WTC11 (cell line): ENCODE measurements around the gene RGS5. TPM values are rescaled to one million over a fixed set of nuclear protein-coding genes. Genes with fewer than 3 reads are reported as not detected.

ENCODE experiments used
- ATAC-seq: fragments of 200-7000 bp; cut with Tn5 transposase; 2 replicates; pipeline ENCODE4 v1.10.0; 2021; ENCODE audit warnings: mild to moderate bottlenecking, moderate library complexity
- CTCF ChIA-PET: fragments of 300-600 bp; sonication (Branson Sonifier 250); formaldehyde crosslinking; loops from one replicate; lab custom pipeline; 2021; ENCODE audit warnings: antibody characterized with exemption; lab: Charles Lee
- POLR2A ChIA-PET: fragments of 350-600 bp; sonication (Branson Sonifier 250); formaldehyde crosslinking; loops from one replicate; lab custom pipeline; 2021; ENCODE audit warnings: antibody characterized with exemption; lab: Charles Lee
- DNase-seq: peaks from one replicate; pipeline ENCODE4 v3.0.0; 2021; ENCODE audit warnings: low spot score
- H3K27ac Mint-ChIP-seq: 2 replicates; pipeline ENCODE4 v1.8.0; 2021; ENCODE audit warnings: mixed read lengths
- H3K27me3 Mint-ChIP-seq: 2 replicates; pipeline ENCODE4 v1.8.0; 2021; ENCODE audit warnings: low read depth, mild to moderate bottlenecking, moderate library complexity, mixed read lengths
- H3K36me3 Mint-ChIP-seq: 2 replicates; pipeline ENCODE4 v1.8.0; 2021; ENCODE audit warnings: mixed read lengths
- H3K4me1 Mint-ChIP-seq: 2 replicates; pipeline ENCODE4 v1.8.0; 2022; ENCODE audit warnings: mixed read lengths
- H3K4me3 Mint-ChIP-seq: 2 replicates; pipeline ENCODE4 v1.8.0; 2021; ENCODE audit warnings: mild to moderate bottlenecking, moderate library complexity, mixed read lengths
- H3K9me3 Mint-ChIP-seq: 2 replicates; pipeline ENCODE4 v1.8.0; 2021; ENCODE audit warnings: mixed read lengths
- ATF3 ChIP-seq: sonication (generic); formaldehyde crosslinking; conservative IDR thresholded peaks from 2 replicates; pipeline ENCODE4 v1.8.1; 2022; ENCODE audit warnings: mild to moderate bottlenecking, missing genetic modification reagents
- CBFB ChIP-seq: sonication (generic); formaldehyde crosslinking; IDR thresholded peaks from 2 replicates; pipeline ENCODE4 v1.8.1; 2022; ENCODE audit warnings: mild to moderate bottlenecking, low read depth, missing genetic modification reagents
- CDX4 ChIP-seq: fragments of 250-450 bp; sonication (Bioruptor Pico); IDR thresholded peaks from 2 replicates; pipeline ENCODE4 v1.9.0; 2021; ENCODE audit warnings: moderate library complexity, mild to moderate bottlenecking, inconsistent platforms, borderline replicate concordance
- ERG ChIP-seq: fragments of 250-450 bp; sonication (Bioruptor Pico); IDR thresholded peaks from 2 replicates; pipeline ENCODE4 v1.8.0; 2021; ENCODE audit warnings: mild to moderate bottlenecking
- ESRRA ChIP-seq: sonication (generic); formaldehyde crosslinking; IDR thresholded peaks from 2 replicates; pipeline ENCODE4 v1.8.1; 2022; ENCODE audit warnings: mild to moderate bottlenecking, missing genetic modification reagents, borderline replicate concordance
- FOXK1 ChIP-seq: sonication (generic); formaldehyde crosslinking; IDR thresholded peaks from 2 replicates; pipeline ENCODE4 v1.8.0; 2022; ENCODE audit warnings: mild to moderate bottlenecking, moderate library complexity, missing genetic modification reagents
- GRHL2 ChIP-seq: fragments of 250-450 bp; sonication (Bioruptor Pico); IDR thresholded peaks from 2 replicates; pipeline ENCODE4 v1.8.0; 2022; ENCODE audit warnings: mild to moderate bottlenecking, moderate library complexity; ENCODE audit not compliant: insufficient replicate concordance, severe bottlenecking
- IRF1 ChIP-seq: sonication (generic); formaldehyde crosslinking; IDR thresholded peaks from 2 replicates; pipeline ENCODE4 v1.8.0; 2023; ENCODE audit warnings: missing genetic modification reagents
- MAX ChIP-seq: sonication (generic); formaldehyde crosslinking; IDR thresholded peaks from 2 replicates; pipeline ENCODE4 v1.8.0; 2022; ENCODE audit warnings: mild to moderate bottlenecking, missing genetic modification reagents
- MLX ChIP-seq: sonication (generic); formaldehyde crosslinking; IDR thresholded peaks from 2 replicates; pipeline ENCODE4 v1.8.1; 2023; ENCODE audit warnings: mild to moderate bottlenecking, missing genetic modification reagents, moderate library complexity
- MXD4 ChIP-seq: fragments of 250-450 bp; sonication (Bioruptor Pico); IDR thresholded peaks from 2 replicates; pipeline ENCODE4 v1.8.0; 2021; ENCODE audit warnings: mild to moderate bottlenecking, moderate library complexity, borderline replicate concordance
- NFE2L1 ChIP-seq: sonication (generic); formaldehyde crosslinking; IDR thresholded peaks from 2 replicates; pipeline ENCODE4 v1.8.1; 2023; ENCODE audit warnings: missing genetic modification reagents
- PRDM15 ChIP-seq: sonication (generic); formaldehyde crosslinking; IDR thresholded peaks from 2 replicates; pipeline ENCODE4 v1.8.0; 2022; ENCODE audit warnings: missing genetic modification reagents
- SMAD3 ChIP-seq: sonication (generic); formaldehyde crosslinking; IDR thresholded peaks from 2 replicates; pipeline ENCODE4 v1.8.0; 2022; ENCODE audit warnings: missing genetic modification reagents, mild to moderate bottlenecking, borderline replicate concordance
- SOX15 ChIP-seq: fragments of 250-450 bp; sonication (Bioruptor Pico); IDR thresholded peaks from 2 replicates; pipeline ENCODE4 v1.9.0; 2021; ENCODE audit warnings: mild to moderate bottlenecking
- TP53 ChIP-seq: sonication (generic); formaldehyde crosslinking; IDR thresholded peaks from 2 replicates; pipeline ENCODE4 v1.8.1; 2023; ENCODE audit warnings: mild to moderate bottlenecking, missing genetic modification reagents
- ZBTB21 ChIP-seq: sonication (generic); formaldehyde crosslinking; IDR thresholded peaks from 2 replicates; pipeline ENCODE4 v1.8.1; 2023; ENCODE audit warnings: mild to moderate bottlenecking, missing genetic modification reagents, borderline replicate concordance
- ZNF219 ChIP-seq: sonication (generic); formaldehyde crosslinking; IDR thresholded peaks from 2 replicates; pipeline ENCODE4 v1.8.0; 2023; ENCODE audit warnings: missing genetic modification reagents, mild to moderate bottlenecking, borderline replicate concordance
- ZNF317 ChIP-seq: sonication (generic); formaldehyde crosslinking; IDR thresholded peaks from 2 replicates; pipeline ENCODE4 v1.8.1; 2023; ENCODE audit warnings: low read depth, mild to moderate bottlenecking, moderate library complexity, missing genetic modification reagents, borderline replicate concordance
- ZNF396 ChIP-seq: fragments of 250-450 bp; sonication (Bioruptor Pico); IDR thresholded peaks from 2 replicates; pipeline ENCODE4 v1.8.0; 2021; ENCODE audit warnings: mild to moderate bottlenecking, moderate library complexity, borderline replicate concordance
- ZNF425 ChIP-seq: fragments of 250-450 bp; sonication (Bioruptor Pico); conservative IDR thresholded peaks from 2 replicates; pipeline ENCODE4 v1.9.0; 2021; ENCODE audit warnings: mild to moderate bottlenecking
- ZNF671 ChIP-seq: fragments of 250-450 bp; sonication (Bioruptor Pico); IDR thresholded peaks from 2 replicates; pipeline ENCODE4 v1.8.0; 2021; ENCODE audit warnings: mild to moderate bottlenecking
- total RNA-seq: library from RNA; stranded (reverse); gene quantifications from 3 replicates; pipeline ENCODE4 v1.2.3, GENCODE V29; 2021

Gene RGS5
- total RNA-seq, 1 experiment from 2014 or later: 23.6 TPM

GRCh38 chr1:163186862-163187261 is 15.9 kb downstream of the RGS5 start:
- no peak for ATAC-seq
- H3K4me3 Mint-ChIP-seq: no peak overlapping the region
- no peaks in the 10 kb centered on the region for H3K27me3 Mint-ChIP-seq
- no peaks in the 10 kb centered on the region for H3K9me3 Mint-ChIP-seq
- no peaks in the 10 kb centered on the region for H3K4me1 Mint-ChIP-seq
- CTCF ChIA-PET: no interaction called here
- POLR2A ChIA-PET: no interaction called here
- TF ChIP-seq ZNF671 (CRISPR knock-in tag) (no peak), MAX (no peak), GRHL2 (no peak), FOXK1 (CRISPR knock-in tag) (no peak), CDX4 (no peak), CBFB (no peak), ATF3 (no peak), ZNF317 (CRISPR knock-in tag) (no peak), TP53 (CRISPR knock-in tag) (no peak), PRDM15 (CRISPR knock-in tag) (no peak), ZNF425 (CRISPR knock-in tag) (no peak), SOX15 (CRISPR knock-in tag) (no peak), MXD4 (CRISPR knock-in tag) (no peak), ESRRA (no peak)
- DNase-seq: no peak
- H3K27ac Mint-ChIP-seq: no peak overlapping the region
- H3K36me3 Mint-ChIP-seq: no peaks in the 10 kb centered on the region

GRCh38 chr1:163182330-163182949 is 20.3 kb downstream of the RGS5 start:
- no peak for DNase-seq
- Mint-ChIP-seq H3K27ac (no peak overlapping the region), H3K9me3 (no peaks in the 10 kb centered on the region), H3K4me1 (no peaks in the 10 kb centered on the region), H3K4me3 (no peak overlapping the region), H3K27me3 (no peaks in the 10 kb centered on the region), H3K36me3 (no peaks in the 10 kb centered on the region)
- ATAC-seq: no peak
- POLR2A ChIA-PET: no interaction called here
- CTCF ChIA-PET: no interaction called here
- TF ChIP-seq SMAD3: no peak
- TF ChIP-seq ATF3: no peak
- no peak for TF ChIP-seq ERG (CRISPR knock-in tag)
- no peak for TF ChIP-seq IRF1 (CRISPR knock-in tag)
- TF ChIP-seq ZNF219: no peak
- TF ChIP-seq MLX: no peak
- TF ChIP-seq NFE2L1 (CRISPR knock-in tag): no peak
- no peak for TF ChIP-seq ZNF396 (CRISPR knock-in tag)
- TF ChIP-seq ZBTB21: no peak
- no peak for TF ChIP-seq GRHL2
